Measurements from ENCODE around the gene LAMP2.

The LAMP2 gene

GRCh38 chrX:120378570-120378969, 90.5 kb downstream of the LAMP2 start:
- no peaks in the 10 kb centered on the region for H3K27me3 ChIP-seq (ENCODE audit: control insufficient read depth, insufficient read depth, low read length)

More at GRCh38 chrX:120378570-120378969, 90.5 kb downstream of the LAMP2 start:
- Histone ChIP-seq H3K4me1 (ENCODE audit: control insufficient read depth, insufficient read depth, low read length) (no peaks in the 10 kb centered on the region), H3K27ac (ENCODE audit: low read depth, low read length) (no peak overlapping the region), H3K36me3 (ENCODE audit: control insufficient read depth, insufficient read depth, low read length) (no peaks in the 10 kb centered on the region), H3K4me3 (ENCODE audit: low read length) (no peak overlapping the region), H3K9ac (ENCODE audit: low read length) (no peak overlapping the region)

All from rectal smooth muscle tissue (tissue), 1 donor.